DOHH2 (cell line): ENCODE measurements around the gene JAML.
A peak's percentile ranks its signal among the peaks of the same experiment; 100 is the strongest.

Experiments
- H3F3A ChIP-seq: fragments of 200-600 bp; sonication (generic), shearing (Covaris generic); 2 replicates; pipeline ENCODE4 v1.6.0; 2016; ENCODE audit warnings: antibody characterized with exemption, mild to moderate bottlenecking; ENCODE audit not compliant: control insufficient read depth, insufficient read depth
- H3K27ac ChIP-seq: fragments of 200-600 bp; sonication (generic); 2 replicates; pipeline ENCODE4 v1.5.1; 2014; ENCODE audit warnings: low read depth, mild to moderate bottlenecking, low read length, moderate library complexity
- H3K27me3 ChIP-seq: fragments of 200-600 bp; sonication (generic); 2 replicates; pipeline ENCODE4 v1.6.1; 2014; ENCODE audit warnings: mild to moderate bottlenecking, low read length, mixed read lengths; ENCODE audit not compliant: control insufficient read depth
- H3K36me3 ChIP-seq: fragments of 200-600 bp; sonication (generic); 2 replicates; pipeline ENCODE4 v1.6.1; 2014; ENCODE audit warnings: mild to moderate bottlenecking, low read length, moderate library complexity, mixed read lengths; ENCODE audit not compliant: control insufficient read depth
- H3K4me1 ChIP-seq: fragments of 200-600 bp; sonication (generic); 2 replicates; pipeline ENCODE4 v1.6.1; 2014; ENCODE audit warnings: mild to moderate bottlenecking, low read length, mixed read lengths; ENCODE audit not compliant: control insufficient read depth
- H3K4me2 ChIP-seq: fragments of 200-600 bp; sonication (generic); 2 replicates; pipeline ENCODE4 v1.6.0; 2014; ENCODE audit warnings: mild to moderate bottlenecking, low read length, moderate library complexity
- H3K4me3 ChIP-seq: fragments of 200-600 bp; sonication (generic); 2 replicates; pipeline ENCODE4 v1.5.1; 2014; ENCODE audit warnings: mild to moderate bottlenecking, low read length, mixed read lengths
- H3K79me2 ChIP-seq: fragments of 200-600 bp; sonication (generic); 2 replicates; pipeline ENCODE4 v1.6.1; 2014; ENCODE audit warnings: mild to moderate bottlenecking, low read length, mixed read lengths; ENCODE audit not compliant: control insufficient read depth
- H3K9me2 ChIP-seq: fragments of 200-600 bp; sonication (generic); replicated peaks from 2 replicates; pipeline ENCODE4 v1.6.1; 2014; ENCODE audit warnings: mild to moderate bottlenecking, low read length, mixed read lengths; ENCODE audit not compliant: control insufficient read depth
- H3K9me3 ChIP-seq: fragments of 200-600 bp; sonication (generic); 2 replicates; pipeline ENCODE4 v1.6.1; 2014; ENCODE audit warnings: antibody characterized with exemption, low read length, mixed read lengths; ENCODE audit not compliant: control insufficient read depth, insufficient read depth
- H4K20me1 ChIP-seq: fragments of 200-600 bp; sonication (generic); 2 replicates; pipeline ENCODE4 v1.6.0; 2014; ENCODE audit warnings: low read depth, mild to moderate bottlenecking, antibody characterized with exemption, low read length, moderate library complexity; ENCODE audit not compliant: control insufficient read depth, insufficient read depth
- EZH2phosphoT487 ChIP-seq: fragments of 200-600 bp; sonication (generic); IDR thresholded peaks from 2 replicates; pipeline ENCODE4 v1.6.1; 2017; ENCODE audit warnings: borderline replicate concordance, mild to moderate bottlenecking, antibody characterized with exemption, low read length, moderate library complexity, mixed read lengths
- TF ChIP-seq, protein P1 (sequence below): fragments of 200-600 bp; sonication (generic); IDR thresholded peaks from one replicate; pipeline ENCODE4 v1.5.1; 2014; ENCODE audit warnings: antibody characterized with exemption, mild to moderate bottlenecking, low read depth, low read length; ENCODE audit not compliant: poor library complexity, severe bottlenecking

Gene JAML

DNA sequence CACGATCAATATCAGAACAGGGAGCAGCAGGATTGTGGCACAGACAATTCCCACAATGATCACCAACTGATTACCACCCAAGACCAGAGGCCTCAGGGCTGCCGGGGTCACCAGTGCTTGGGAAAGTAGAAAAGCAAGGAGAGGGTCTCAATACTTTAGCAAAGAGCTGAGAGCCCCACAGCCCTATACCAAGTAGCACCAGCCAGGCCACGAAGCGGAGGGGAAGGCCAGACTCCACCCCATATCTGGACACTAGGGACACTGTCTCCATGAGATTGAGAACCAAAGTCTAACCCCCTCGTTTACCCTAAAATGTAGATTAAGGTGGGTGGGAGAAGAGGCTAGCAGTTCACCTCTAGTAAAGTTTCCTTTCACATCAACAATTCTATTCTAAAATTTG, 24.3 kb downstream of the JAML start:
- H3K4me3 ChIP-seq = no peak overlapping the region
- no peaks in the 10 kb centered on the region for H3F3A ChIP-seq
- no peaks in the 10 kb centered on the region for H4K20me1 ChIP-seq
- no peaks in the 10 kb centered on the region for H3K36me3 ChIP-seq
- H3K79me2 ChIP-seq = no peaks in the 10 kb centered on the region
- no peaks in the 10 kb centered on the region for H3K9me2 ChIP-seq
- peaks cover 9% of the 10 kb centered on the region for H3K4me1 ChIP-seq
- H3K9me3 ChIP-seq = no peaks in the 10 kb centered on the region
- no peak overlapping the region for H3K4me2 ChIP-seq
- H3K27ac ChIP-seq = no peak overlapping the region
- TF ChIP-seq EZH2phosphoT487 = no peak
- TF ChIP-seq, protein P1, sequence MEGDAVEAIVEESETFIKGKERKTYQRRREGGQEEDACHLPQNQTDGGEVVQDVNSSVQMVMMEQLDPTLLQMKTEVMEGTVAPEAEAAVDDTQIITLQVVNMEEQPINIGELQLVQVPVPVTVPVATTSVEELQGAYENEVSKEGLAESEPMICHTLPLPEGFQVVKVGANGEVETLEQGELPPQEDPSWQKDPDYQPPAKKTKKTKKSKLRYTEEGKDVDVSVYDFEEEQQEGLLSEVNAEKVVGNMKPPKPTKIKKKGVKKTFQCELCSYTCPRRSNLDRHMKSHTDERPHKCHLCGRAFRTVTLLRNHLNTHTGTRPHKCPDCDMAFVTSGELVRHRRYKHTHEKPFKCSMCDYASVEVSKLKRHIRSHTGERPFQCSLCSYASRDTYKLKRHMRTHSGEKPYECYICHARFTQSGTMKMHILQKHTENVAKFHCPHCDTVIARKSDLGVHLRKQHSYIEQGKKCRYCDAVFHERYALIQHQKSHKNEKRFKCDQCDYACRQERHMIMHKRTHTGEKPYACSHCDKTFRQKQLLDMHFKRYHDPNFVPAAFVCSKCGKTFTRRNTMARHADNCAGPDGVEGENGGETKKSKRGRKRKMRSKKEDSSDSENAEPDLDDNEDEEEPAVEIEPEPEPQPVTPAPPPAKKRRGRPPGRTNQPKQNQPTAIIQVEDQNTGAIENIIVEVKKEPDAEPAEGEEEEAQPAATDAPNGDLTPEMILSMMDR = no peak
- H3K27me3 ChIP-seq = no peaks in the 10 kb centered on the region

DNA sequence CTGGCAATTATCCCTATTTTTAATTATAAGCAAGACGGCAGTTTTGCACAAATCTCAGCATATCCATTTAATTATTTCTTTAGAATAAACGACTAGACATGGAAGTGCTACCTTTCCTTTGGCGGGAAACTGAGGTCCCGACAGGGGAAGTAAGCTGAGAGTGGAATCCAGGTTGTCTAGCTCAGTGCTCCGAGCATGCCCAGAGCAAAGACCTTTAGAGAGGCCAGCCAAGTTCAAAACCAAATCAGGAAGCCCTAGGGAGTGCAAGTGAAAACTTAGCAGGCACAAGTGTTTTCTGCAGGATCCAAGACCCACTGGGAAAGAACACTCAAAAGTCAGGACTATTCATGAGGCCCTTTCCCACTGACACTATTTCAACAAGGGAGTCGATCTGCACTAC, 25.7 kb downstream of the JAML start:
- no peaks in the 10 kb centered on the region for H3K27me3 ChIP-seq
- no peaks in the 10 kb centered on the region for H3K36me3 ChIP-seq
- peaks cover 9% of the 10 kb centered on the region for H3K4me1 ChIP-seq
- H3K4me3 ChIP-seq = no peak overlapping the region
- no peaks in the 10 kb centered on the region for H3K79me2 ChIP-seq
- H3F3A ChIP-seq = no peaks in the 10 kb centered on the region
- no peaks in the 10 kb centered on the region for H3K9me2 ChIP-seq
- no peak for TF ChIP-seq EZH2phosphoT487
- TF ChIP-seq, protein P1 = no peak
- H3K4me2 ChIP-seq = no peak overlapping the region
- no peak overlapping the region for H3K27ac ChIP-seq
- no peaks in the 10 kb centered on the region for H4K20me1 ChIP-seq
- H3K9me3 ChIP-seq = no peaks in the 10 kb centered on the region

DNA sequence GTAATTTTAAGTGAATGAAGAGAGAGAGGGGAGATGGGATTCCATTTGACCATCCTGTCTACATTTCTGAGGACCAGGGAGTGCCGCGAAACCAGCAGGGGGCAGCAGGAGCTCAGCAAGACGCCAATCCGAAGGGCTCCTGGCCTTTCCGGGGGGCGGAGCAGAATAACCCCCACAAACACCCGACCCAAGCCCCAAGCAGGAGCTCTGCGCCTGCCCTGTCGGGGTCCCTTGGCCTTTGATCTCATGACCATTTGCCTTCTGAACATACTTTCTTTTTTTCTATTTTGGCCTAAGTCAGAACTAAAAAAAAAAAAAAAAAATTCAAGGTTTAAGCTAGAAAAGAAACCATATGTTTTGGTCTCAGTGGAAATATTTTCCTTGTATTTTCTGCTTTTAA, 26.4 kb downstream of the JAML start:
- Histone ChIP-seq H3K4me2 (peak overlapping the region; percentile 54), H3K27me3 (no peaks in the 10 kb centered on the region), H3K4me3 (peak overlapping the region; percentile 38), H3K9me3 (no peaks in the 10 kb centered on the region), H3K36me3 (no peaks in the 10 kb centered on the region), H3K9me2 (no peaks in the 10 kb centered on the region), H3K27ac (no peak overlapping the region), H3F3A (no peaks in the 10 kb centered on the region), H4K20me1 (no peaks in the 10 kb centered on the region), H3K79me2 (no peaks in the 10 kb centered on the region), H3K4me1 (peaks cover 9% of the 10 kb centered on the region)
- TF ChIP-seq, protein P1 = peak; percentile 91
- TF ChIP-seq EZH2phosphoT487 = no peak
